NCI-H2171 (cell line): ENCODE results near the gene PTPRG.

Experiments
- DNase-seq: peaks from one replicate; lab custom pipeline; 2025; lab: John Stamatoyannopoulos, UW

The PTPRG gene

DNA sequence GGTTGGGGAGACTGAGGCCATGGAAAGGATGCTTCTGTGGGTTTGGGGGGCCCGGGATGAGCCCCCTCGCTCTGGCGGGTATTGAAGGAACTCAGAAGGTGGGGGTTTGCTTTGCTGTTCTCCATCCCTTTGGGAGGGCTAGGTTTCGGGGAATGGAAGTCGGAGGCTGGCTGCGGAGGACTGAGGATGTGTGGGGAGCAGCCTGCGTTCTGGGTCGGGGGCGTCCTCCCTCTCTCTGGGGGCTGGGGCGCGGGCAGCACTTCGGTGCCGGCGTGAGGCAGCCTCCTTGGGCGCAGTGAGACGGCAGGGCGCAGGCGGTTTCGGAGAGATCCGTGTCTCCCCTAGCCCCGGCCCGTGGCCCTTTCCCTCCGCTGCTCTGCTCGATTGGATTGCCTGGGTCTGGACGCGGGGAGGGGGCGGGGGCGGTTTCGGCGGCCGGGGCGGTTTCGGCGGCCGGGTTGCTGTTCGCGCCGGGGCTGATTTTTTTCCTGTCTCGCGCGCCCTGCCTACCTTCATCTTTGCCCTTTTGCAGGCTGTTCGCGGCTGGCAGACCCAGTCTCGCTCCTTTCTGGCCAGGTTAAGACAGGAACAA is 1.4 kb downstream of the PTPRG start:
- DNase-seq, result no peak

DNA sequence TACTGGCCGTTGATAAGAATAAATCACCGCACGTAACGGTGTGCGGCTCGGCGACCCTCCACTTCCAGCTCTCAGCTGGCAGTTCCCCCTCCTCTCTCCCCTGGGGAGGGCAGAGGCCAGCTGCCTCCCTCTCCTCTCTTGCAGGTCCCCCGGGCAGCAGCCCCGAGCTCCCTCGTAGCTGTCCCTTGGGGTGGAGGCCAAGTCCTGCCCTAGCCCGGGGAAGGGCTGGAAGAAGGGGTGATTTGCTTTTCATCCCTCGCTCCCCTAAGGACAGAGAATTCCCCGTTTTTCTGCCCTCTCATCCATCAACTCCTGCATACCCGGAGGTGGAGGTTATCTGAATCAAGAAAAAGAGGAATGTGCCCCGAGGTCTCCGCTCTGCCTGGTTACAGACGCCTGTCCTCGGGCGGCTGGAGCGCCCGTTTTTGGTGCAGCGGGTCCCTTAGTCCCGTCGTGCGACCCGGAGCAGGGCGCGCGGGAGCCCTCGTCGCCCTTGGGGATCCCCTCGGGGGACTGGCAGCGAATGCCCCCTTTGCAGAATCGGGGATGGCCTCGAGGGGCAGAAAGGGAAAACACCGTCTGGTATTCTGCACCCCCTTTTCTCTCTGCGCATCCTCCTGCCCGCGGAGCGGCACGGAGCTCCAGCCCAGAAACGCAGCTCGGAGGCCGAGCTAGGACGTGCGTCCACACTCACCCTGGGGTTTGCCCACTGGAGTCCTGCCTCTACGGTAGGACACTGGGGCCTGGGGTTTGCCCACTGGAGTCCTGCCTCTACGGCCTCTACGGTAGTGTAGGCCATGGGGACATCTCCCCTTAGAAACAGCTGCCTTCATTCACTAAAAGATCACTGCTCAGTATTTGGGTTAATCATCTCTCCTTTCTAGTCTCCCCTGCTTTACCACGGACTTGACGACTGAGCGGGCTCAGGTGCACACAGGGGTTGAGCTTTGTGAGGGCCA is 2.2 kb downstream of the PTPRG start:
- DNase-seq, result no peak

DNA sequence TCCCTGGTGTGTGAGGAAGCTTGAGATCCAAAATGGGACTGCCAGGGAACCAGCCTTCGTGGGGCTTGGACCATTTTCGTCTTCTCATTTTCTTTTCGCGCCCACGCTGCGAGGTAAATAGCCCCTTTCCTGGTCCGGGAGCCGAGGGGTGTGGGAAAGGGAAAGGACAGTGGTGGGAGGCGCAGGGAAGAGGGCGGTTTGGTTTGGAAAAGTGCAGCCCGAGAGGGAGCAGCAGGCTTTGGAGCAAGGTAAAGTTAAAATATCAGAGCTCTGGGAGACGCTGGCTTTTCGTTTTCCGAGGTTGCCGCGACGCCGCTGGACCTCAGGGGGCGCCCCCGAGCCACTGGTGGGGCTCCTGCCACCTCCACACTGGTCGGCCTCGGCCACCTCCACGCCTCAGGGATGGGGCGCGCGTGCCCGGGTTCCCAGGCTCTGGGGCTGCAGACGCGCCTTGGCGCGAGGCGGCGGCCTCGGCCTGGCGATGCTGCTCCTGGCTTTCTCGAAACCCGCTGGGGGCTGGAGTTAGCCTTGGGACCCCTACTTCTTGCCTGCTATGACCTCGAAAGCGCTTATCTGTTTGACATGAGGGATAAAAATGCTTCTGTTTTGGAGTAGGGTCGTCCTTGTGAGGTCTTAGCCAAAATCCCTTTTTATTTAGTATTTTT is 3.2 kb downstream of the PTPRG start:
- DNase-seq, result no peak

DNA sequence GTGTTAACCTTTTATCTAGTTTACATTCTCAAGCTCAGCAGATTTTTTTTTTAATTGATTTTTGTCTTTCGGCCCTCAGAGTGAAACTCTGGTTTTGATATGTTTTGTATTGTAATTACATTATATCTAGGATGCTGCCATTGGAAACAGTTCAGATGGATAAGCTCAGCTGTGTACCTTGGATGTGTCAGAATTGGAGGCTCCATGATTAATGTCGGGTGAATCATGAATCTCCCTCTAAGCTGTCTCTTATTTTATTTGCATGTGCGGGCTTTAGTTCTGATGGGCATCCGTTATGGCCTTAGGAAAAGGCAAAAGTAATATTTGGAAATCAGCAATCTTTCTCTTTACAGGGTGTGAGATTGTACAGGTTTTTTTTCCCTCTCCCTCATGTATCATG is 4.2 kb downstream of the PTPRG start:
- no peak for DNase-seq

DNA sequence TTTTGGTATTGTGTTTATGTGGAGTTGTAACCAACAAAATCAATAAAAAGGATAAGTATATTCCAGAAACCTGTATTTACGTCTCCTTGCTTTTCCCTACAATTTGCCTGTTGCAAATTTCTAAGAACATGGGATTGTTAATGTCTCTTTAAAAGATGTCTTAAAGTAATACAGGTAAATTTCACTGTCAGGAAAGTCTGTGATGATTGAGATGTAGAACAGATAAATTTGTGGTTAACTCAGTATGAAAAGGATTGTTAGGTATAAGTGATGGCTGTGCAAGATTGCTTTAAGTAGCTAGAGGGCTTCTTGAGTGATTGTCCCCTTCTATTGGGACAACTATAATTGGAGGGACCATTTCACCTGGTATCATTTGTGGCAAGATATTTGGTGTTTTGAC is 6.8 kb downstream of the PTPRG start:
- no peak for DNase-seq

DNA sequence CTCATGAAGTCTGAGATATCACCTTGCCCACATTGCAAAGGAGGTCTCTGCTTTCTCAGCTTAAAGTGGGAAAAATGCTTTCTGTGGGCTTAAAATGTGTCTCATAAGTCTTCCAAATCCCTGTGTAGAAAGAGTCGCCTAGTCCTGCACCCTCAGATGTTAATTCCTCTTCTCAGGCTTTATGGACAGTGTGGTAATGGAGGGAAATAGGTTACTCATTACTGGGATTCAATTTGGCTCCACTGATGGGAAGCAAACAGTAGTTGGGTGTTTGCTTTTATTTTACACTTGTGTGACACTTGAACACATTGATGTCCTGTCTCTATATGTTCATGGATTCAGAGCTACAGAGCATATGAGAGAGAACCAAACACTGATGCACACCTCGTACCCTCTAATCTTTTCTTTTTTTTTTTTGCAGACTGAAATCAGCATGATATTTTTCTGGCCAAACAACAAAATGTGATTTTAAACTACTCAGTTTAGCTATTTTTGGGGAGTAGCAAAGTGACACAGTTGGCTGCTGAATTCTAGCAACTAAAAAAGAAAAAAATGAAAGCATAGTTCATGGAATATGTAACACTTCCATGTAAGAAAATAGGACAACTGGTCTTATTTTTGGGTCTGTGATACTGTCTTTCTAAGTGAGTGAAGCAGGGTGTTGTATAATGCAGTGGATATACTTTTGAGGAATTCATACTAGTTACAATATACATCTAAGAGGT is 8.6 kb downstream of the PTPRG start:
- DNase-seq, result no peak

- DNase-seq, result no peak
These were observed 9.4 kb downstream of the PTPRG start for GRCh38 chr3:61570813-61571212.

DNA sequence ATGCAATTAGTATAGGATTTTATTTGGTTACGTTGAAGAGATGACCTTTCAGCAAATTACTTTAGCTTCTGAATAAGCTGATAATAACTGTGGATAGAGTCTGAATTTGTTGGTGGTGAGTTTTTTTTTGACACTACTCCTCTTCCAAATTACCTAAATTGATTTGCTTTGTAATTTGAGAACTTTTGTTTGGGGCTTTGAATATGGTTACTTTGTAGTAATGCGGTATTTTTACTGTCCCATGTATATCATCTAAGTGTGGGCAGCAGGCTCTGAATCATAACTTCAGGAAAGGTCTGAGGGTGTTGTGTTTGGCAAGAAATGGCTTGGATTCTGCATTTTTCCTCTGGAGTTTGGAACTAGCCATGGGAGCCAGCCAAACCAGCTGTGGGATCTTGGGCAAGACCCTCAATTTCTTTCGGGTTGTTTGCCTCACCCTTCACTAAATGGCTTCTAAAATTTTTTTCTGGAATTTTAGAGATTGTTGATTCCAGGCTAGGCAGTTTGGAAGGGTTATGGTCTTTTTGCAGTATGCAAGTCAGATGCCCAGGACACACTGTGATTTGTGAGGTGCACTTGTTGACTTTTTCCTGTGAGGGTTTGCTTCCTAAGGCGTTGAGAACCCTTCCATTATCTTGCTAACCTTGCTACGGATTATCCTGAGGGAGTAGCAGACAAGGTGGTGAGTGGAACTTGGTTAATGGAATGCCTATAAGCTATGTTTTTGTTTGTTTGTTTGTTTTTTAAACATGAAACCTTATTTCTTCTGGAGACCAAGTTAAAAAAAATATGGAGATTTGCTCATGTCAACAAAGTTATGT is 10.4 kb downstream of the PTPRG start:
- no peak for DNase-seq

- DNase-seq, result no peak
These were observed 11.5 kb downstream of the PTPRG start for GRCh38 chr3:61572879-61573278.

DNA sequence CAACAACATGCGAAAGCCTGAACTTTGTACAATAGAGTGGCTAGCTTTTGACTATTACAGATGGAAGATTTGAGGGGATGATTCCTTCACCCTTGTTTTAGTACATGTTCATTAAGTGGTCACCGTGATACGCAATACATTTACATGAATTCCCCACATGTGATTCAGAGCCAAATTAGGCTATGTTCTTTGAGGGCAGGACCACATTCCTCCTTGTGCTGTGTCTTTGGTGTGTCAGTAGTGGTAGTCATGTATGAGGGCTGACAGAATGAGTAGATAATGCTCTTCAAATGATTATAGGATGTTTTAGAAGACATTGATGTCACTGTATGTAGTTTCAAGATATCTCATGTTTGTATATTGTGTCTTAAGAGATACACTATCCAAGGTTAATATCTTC is 12.1 kb downstream of the PTPRG start:
- DNase-seq, result no peak

- DNase-seq, result no peak
These were observed 13.5 kb downstream of the PTPRG start for GRCh38 chr3:61574854-61575253.

DNA sequence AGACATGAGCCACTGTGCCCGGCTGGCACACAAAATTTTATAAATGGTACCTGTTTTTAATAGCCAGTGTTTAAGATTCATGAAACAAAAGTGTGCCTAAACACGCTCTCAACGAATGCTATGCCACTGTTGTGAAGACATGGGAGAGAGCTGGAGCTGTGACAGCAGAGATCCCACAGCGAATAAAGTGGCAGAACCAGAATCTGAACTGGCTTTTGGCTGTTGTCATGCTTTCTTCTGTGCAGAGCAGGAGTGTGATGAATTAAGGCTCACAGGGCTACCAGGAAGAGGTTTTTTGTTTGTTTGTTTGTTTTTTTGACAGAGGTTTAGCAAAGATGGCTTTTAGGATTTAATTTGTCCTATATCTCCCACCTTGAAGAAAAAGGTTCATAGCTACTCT is 14.5 kb downstream of the PTPRG start:
- DNase-seq, result no peak

DNA sequence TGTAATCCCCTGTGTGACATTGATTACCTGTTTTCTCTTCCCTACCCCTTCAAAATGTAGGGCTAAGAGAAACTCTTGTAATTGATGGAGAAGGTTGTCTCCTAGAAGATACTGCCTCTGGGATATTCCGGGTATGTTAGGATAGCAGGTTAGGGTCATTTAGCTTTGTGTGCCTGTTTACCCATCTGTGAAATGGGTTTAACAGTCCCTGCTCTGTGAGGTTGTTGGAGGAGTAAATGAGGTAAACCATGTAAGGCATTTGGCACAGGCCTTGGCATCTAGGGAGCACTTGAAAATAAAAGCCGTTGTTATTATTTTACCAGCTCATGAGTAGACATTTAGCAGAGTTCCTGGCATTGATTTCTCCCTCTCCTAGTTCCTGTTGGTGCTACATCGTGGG is 16.4 kb downstream of the PTPRG start:
- no peak for DNase-seq

DNA sequence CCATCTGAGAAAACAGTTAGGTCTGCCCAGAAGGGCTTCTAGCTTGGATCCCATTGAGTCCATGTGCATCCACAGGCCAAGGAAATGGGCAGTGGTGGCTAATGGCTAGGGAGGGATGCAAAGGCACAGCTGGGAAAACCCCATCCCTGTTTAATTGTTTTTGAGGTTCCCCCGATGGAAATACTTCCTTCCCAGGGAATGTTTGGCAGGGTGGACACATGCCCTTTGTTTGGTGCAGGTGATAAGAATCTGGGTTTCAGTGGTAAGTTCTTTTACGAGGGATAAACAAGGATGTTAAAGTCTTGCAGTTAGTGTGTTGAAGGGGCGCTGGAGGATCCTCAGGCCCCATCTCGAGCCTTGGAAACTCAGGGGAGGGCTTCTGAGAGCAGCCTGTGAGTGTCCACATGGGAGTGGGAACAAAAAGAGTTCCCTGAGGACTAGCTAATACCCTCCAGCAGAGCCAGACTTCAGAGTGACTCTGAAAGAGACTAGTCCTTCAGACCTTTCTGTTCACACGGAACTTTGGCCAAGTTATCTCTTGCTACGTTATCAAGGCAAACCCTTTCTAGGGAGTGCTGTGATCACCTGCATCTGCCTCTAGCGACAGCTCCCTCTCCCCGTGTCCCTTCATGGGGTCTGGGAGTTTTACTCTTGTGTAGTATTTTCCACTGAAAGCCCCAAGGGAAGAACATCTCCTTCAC is 17.4 kb downstream of the PTPRG start:
- DNase-seq, result no peak

- no peak for DNase-seq
These were observed 18.3 kb downstream of the PTPRG start for GRCh38 chr3:61579685-61580084.

DNA sequence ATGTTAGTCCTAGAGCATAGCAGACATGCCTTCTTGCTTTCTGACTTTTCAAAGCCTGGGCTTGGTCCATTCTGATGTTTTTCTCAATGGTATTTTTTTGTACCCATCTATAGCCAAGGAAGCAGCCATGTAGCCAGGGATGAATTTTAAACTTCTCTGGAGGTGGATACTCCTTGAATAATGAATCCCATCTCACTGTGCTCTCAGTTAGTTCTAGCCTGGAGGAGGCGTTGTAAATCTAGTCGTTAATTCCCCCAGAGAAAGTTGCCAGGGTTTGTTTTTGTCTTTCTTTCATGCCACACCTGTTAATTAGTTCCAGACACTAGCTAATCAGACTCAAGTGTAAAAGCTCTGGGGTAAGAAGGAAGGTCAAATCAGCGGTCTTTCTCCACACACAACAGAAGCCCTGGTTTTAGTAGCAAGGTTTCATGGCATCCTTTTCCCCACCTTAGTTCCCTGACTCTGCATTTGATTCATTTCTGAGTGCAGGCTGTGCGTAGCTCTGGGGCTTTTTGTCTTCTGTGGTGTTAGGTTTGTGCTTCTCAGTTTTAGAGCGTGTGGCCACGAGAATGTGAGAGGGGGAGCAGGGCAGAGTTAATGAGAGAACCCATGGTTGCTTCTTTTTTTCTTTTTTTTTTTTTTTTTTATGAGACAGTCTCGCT is 19.7 kb downstream of the PTPRG start:
- DNase-seq, result no peak

DNA sequence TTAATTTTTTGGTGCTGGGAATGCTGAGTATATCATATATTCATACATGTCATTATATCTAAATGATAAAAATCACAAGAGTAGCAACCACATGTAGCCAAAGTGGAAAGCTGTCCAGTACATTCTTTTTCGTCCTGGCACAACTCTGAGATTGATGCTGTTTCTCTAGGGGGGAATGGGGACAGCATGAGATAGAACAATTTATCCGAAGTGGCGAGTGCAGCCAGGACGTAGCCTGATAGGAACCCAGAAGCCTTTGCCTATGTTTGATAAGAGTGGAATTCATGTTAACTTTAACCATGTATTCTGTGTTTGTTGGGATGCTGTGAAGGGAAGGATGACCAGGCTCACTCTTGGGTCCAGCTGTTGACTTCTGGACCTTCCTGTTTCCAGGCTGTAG is 20.9 kb downstream of the PTPRG start:
- no peak for DNase-seq

- no peak for DNase-seq
These were observed 21.5 kb downstream of the PTPRG start for GRCh38 chr3:61582846-61583245.

DNA sequence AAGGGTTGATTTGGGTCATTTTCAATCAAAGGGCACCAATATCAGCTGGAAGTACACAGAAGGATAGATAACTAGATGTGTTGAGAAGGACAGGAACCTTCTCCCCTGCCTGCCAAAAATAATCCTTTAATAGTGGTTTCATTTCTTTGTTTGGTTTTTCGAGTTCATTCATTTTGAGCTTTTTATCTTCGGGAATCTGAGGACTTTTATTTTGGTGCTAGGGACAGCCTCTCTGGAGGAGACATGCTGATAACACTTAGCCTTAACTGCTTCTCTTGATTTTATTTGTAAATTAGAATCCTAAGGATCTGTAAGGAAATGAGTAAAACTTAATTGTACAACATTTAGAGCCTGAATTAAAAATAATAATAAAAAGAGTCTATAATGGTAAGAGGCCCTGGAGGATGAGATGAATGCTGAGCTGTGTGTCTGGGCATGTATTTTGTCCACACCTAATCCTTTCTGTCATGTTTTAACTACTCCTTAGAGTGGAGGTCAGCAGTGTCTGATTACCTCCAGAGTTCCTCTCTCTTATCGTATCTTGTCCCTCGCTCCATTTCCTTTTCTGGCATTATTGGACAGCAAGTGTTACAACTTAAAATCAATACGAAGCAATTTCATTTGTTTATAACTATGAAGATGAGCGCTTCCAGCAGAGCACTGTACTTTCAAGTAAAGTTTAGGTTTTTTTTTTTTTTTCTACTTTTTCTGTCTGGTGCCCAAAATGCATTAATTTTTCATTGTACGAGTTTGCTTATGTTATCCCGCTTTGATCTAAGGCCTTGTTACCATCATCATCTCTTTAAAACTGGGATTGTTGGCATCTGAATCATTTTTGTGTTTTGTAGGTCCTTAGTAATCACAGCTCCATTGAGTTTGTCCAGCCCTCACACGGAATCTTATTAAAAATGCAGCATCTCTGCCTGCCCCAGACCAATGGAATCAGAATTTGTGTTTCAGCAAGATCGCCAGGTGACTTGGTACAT is 22.8 kb downstream of the PTPRG start:
- DNase-seq, result no peak
